HG03175 (cell line): Measurements from ENCODE around the gene GPRC5B.

Experiments
- ATAC-seq: cut with Tn5 transposase; IDR thresholded peaks from one replicate; pipeline ENCODE4 v1.9.1; 2021; ENCODE audit warnings: mild to moderate bottlenecking, moderate library complexity; ENCODE audit not compliant: unreplicated experiment

GPRC5B gene

GRCh38 chr16:19884611-19885450 lies at the start of gene GPRC5B:
Gene GPRC5B (minus strand): TSS chr16:19884848. CDS start chr16:19872845, 12,003 bp downstream.
- no peak for ATAC-seq

GRCh38 chr16:19933740-19934139 lies 49.1 kb upstream of the GPRC5B start:
- ATAC-seq, result no peak

- no peak for ATAC-seq
Measured at GRCh38 chr16:19929062-19929511, 44.4 kb upstream of the GPRC5B start.

GRCh38 chr16:19928432-19928831 lies 43.8 kb upstream of the GPRC5B start:
- no peak for ATAC-seq

- ATAC-seq, result no peak
Measured at GRCh38 chr16:19926449-19927390, 42.1 kb upstream of the GPRC5B start.

GRCh38 chr16:19923396-19923795 lies 38.7 kb upstream of the GPRC5B start:
- no peak for ATAC-seq

GRCh38 chr16:19919142-19919541 lies 34.5 kb upstream of the GPRC5B start:
- no peak for ATAC-seq

GRCh38 chr16:19916064-19916463 lies 31.4 kb upstream of the GPRC5B start:
- no peak for ATAC-seq

- ATAC-seq, result no peak
Measured at GRCh38 chr16:19914877-19915276, 30.2 kb upstream of the GPRC5B start.

GRCh38 chr16:19913340-19913645 lies 28.6 kb upstream of the GPRC5B start:
- ATAC-seq, result no peak

- no peak for ATAC-seq
Measured at GRCh38 chr16:19912455-19913339, 28.0 kb upstream of the GPRC5B start.

- no peak for ATAC-seq
Measured at GRCh38 chr16:19911747-19912454, 27.3 kb upstream of the GPRC5B start.

GRCh38 chr16:19911204-19911603 lies 26.6 kb upstream of the GPRC5B start:
- no peak for ATAC-seq

GRCh38 chr16:19909750-19910322 lies 25.2 kb upstream of the GPRC5B start:
- ATAC-seq, result no peak

GRCh38 chr16:19908921-19909320 lies 24.3 kb upstream of the GPRC5B start:
- no peak for ATAC-seq

GRCh38 chr16:19907161-19907992 lies 22.7 kb upstream of the GPRC5B start:
- ATAC-seq, result no peak

GRCh38 chr16:19901164-19901563 lies 16.5 kb upstream of the GPRC5B start:
- no peak for ATAC-seq

- ATAC-seq, result no peak
Measured at GRCh38 chr16:19899605-19899955, 14.9 kb upstream of the GPRC5B start.
